Uterus (tissue), 4 donors: ENCODE results near the gene CDC42. TPM values are rescaled to one million over a fixed set of nuclear protein-coding genes. Genes with fewer than 3 reads are reported as not detected.
A peak's percentile ranks its signal among the peaks of the same experiment; 100 is the strongest.

Experiments used
- DNase-seq, 2 donors: peaks; one replicate each; pipeline ENCODE4 v3.0.0-alpha.2; 2019 to 2020
- H3K27ac ChIP-seq, 2 donors: fragments of 200-600 bp; sonication (generic); 1 replicate in 1 of 2; 2 replicates in 1 of 2; pipeline ENCODE4 v1.5.1; 2016 to 2018
- H3K27me3 ChIP-seq, 2 donors: fragments of 200-600 bp; sonication (generic); one replicate each; pipeline ENCODE4 v1.5.1; 2018 to 2019; ENCODE audit warnings: control low read depth in 1 of 2
- H3K36me3 ChIP-seq, 2 donors: fragments of 200-600 bp; sonication (generic); one replicate each; pipeline ENCODE4 v1.5.1; 2019; ENCODE audit warnings: control low read depth in 1 of 2
- H3K4me1 ChIP-seq, 2 donors: fragments of 200-600 bp; sonication (generic); one replicate each; pipeline ENCODE4 v1.5.1; 2018 to 2019; ENCODE audit warnings: control low read depth in 1 of 2
- H3K4me3 ChIP-seq, 2 donors: fragments of 200-600 bp; sonication (generic); 1 replicate in 1 of 2; 2 replicates in 1 of 2; pipeline ENCODE4 v1.5.1; 2018 to 2019; ENCODE audit warnings: mild to moderate bottlenecking in 1 of 2
- H3K9me3 ChIP-seq, 2 donors: fragments of 200-600 bp; sonication (generic); one replicate each; pipeline ENCODE4 v1.5.1; 2019; ENCODE audit warnings: control low read depth in 1 of 2
- POLR2A ChIP-seq, 2 donors: fragments of 450-650 bp; IDR thresholded peaks; one replicate each; pipeline ENCODE4 v1.6.1; 2016; ENCODE audit warnings: antibody characterized with exemption in 2 of 2, mild to moderate bottlenecking in 1 of 2, moderate library complexity in 1 of 2
- intact Hi-C: fragments of 100-400 bp; cut with DNase I; formaldehyde crosslinking; loops from one replicate; pipeline ENCODE4 v1.15.1; 2023; ENCODE audit warnings: low total_unique reads
- small RNA-seq: library from RNA; depleted of rRNA; stranded (forward); fragments of <200 nt; gene quantifications from one replicate; pipeline ENCODE3, GENCODE V24; 2016
- total RNA-seq, 4 donors: library from RNA; depleted of rRNA in 3 of 4; stranded (reverse); fragments of >200 nt in 3 of 4; gene quantifications; one replicate each; pipeline versions ENCODE4 v1.1.0 to v1.2.4, GENCODE V29; 2014 to 2023
- TF ChIP-seq, protein P1 (sequence below), 4 experiments: fragments of 200-600 bp in 2 of 4; fragments of 450-650 bp in 2 of 4; sonication (generic) in 2 of 4; IDR thresholded peaks; one replicate each; pipeline ENCODE4 v1.5.1; 2016 to 2019; ENCODE audit warnings: antibody characterized with exemption in 4 of 4, mild to moderate bottlenecking in 2 of 4, moderate library complexity in 1 of 4
- donor health status: DM: yes; HTN: yes; CAD: no.

Gene CDC42
- total RNA-seq, 4 donors from 2014 or later = 173 to 570 (median 223) TPM

- intact Hi-C loops = no loop called here
- TF ChIP-seq POLR2A (IDR thresholded peaks at IDR 0.05) = no peak
- H3K36me3 ChIP-seq = no peaks in the 10 kb centered on the region
- H3K4me3 ChIP-seq = no peak overlapping the region
- H3K4me1 ChIP-seq = peaks cover 2 to 19% of the 10 kb centered on the region in 2 donors
- H3K27me3 ChIP-seq = no peaks in the 10 kb centered on the region
- peak; percentile 78 to 89 for DNase-seq
- peak overlapping the region; percentile 70 to 73 for H3K27ac ChIP-seq
- no peaks in the 10 kb centered on the region for H3K9me3 ChIP-seq
Observed at GRCh38 chr1:22137004-22137720, 84.7 kb downstream of the CDC42 start.

DNA sequence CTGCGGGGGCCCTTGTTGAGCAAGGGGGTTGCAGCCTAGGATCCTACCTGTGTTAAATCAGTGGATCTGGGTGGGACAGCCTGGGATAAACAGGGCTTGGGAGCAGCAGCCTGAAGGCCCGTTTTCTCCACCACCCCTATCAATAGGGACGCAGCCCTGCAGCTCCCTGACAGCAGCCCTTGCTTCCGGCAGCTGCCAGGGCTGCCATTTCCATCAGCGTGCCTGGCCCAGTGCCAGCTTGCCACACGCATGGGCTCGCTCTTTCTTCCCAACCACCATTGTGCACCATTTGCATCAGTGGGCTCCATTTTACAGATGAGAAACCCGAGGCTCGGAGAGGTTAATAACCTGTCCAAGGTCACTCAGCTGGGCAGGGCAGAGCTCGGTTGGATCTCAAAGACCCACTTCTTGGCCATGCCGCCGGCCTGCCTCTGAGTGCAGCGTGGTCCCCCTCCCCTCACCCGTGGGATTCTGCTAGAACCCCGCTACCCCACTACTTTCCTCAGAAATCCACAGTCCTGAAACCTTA is 86.6 kb downstream of the CDC42 start:
- intact Hi-C loops = no loop called here
- no peak overlapping the region for H3K27ac ChIP-seq
- no peak overlapping the region for H3K4me3 ChIP-seq
- H3K9me3 ChIP-seq = no peaks in the 10 kb centered on the region
- DNase-seq = no peak
- no peaks in the 10 kb centered on the region for H3K36me3 ChIP-seq
- H3K4me1 ChIP-seq = peaks cover 0 to 12% of the 10 kb centered on the region in 2 donors
- no peaks in the 10 kb centered on the region for H3K27me3 ChIP-seq
- TF ChIP-seq POLR2A (IDR thresholded peaks at IDR 0.05) = no peak
- TF ChIP-seq, protein P1, sequence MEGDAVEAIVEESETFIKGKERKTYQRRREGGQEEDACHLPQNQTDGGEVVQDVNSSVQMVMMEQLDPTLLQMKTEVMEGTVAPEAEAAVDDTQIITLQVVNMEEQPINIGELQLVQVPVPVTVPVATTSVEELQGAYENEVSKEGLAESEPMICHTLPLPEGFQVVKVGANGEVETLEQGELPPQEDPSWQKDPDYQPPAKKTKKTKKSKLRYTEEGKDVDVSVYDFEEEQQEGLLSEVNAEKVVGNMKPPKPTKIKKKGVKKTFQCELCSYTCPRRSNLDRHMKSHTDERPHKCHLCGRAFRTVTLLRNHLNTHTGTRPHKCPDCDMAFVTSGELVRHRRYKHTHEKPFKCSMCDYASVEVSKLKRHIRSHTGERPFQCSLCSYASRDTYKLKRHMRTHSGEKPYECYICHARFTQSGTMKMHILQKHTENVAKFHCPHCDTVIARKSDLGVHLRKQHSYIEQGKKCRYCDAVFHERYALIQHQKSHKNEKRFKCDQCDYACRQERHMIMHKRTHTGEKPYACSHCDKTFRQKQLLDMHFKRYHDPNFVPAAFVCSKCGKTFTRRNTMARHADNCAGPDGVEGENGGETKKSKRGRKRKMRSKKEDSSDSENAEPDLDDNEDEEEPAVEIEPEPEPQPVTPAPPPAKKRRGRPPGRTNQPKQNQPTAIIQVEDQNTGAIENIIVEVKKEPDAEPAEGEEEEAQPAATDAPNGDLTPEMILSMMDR (IDR thresholded peaks at IDR 0.05) = no peak

DNA sequence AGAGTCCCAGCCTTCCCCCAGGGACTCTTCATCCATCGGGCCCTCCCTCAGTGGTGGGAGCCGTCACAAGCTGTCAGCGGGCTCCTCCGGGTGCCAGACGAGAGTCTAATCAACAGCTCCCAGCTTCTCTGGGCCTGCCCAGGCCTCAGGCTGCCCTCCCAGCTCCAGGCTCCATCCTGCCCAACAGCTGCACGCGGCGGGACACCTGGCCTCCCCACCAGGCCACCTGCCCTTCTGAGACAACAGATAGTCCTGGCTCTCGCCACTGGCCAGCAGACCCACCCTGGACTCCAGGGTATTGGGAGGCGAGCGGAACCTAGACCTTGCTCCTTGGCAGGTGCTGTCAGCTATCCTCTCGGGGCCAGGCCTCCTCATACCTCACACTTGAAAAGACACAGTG is 87.3 kb downstream of the CDC42 start:
- H3K27ac ChIP-seq = no peak overlapping the region
- peaks cover 0 to 12% of the 10 kb centered on the region in 2 donors for H3K4me1 ChIP-seq
- TF ChIP-seq POLR2A (IDR thresholded peaks at IDR 0.05) = no peak
- TF ChIP-seq, protein P1 (IDR thresholded peaks at IDR 0.05) = no peak
- H3K27me3 ChIP-seq = no peaks in the 10 kb centered on the region
- H3K36me3 ChIP-seq = no peaks in the 10 kb centered on the region
- intact Hi-C loops = no loop called here
- no peak overlapping the region for H3K4me3 ChIP-seq
- no peaks in the 10 kb centered on the region for H3K9me3 ChIP-seq
- no peak for DNase-seq

Small RNAs within 50 kb of the gene (small RNA-seq; reads per million reads assigned to genes)
- not detected for gene RN7SL186P
- not detected for gene RNU6-776P

Other genes starting within 250 kb of the CDC42 start
- under 1 TPM in 1 of 4 donors, not detected in 3; 0.48 TPM for gene LDLRAD2, start 240.4 kb upstream of the CDC42 start, total RNA-seq
- gene HSPG2, start 115.4 kb upstream of the CDC42 start, total RNA-seq = 100 to 1,000 TPM in 3 of 4 donors, 10 to 100 TPM in 1; 96.8 to 677 (median 290) TPM
- gene CELA3B, start 75.7 kb upstream of the CDC42 start, total RNA-seq = under 1 TPM in 1 of 4 donors, not detected in 3; 0.35 TPM
- gene CELA3A, start 51.1 kb upstream of the CDC42 start, total RNA-seq = not detected
- 10 to 100 TPM in 2 of 4 donors, 1 to 10 TPM in 1, not detected in 1; 1.3 to 14.0 (median 11.5) TPM for gene WNT4, start 90.4 kb downstream of the CDC42 start, total RNA-seq